WI38 (cell line): ENCODE data around the gene FIBP.

Experiments used
- H3K4me3 ChIP-seq: 2 replicates; pipeline ENCODE4 v1.5.1; 2011; ENCODE audit warnings: low read depth, mild to moderate bottlenecking, control low read depth, low read length
- TF ChIP-seq, protein P1 (sequence below): IDR thresholded peaks from 2 replicates; pipeline ENCODE4 v1.5.1; 2012; ENCODE audit warnings: low read depth, mild to moderate bottlenecking, control low read depth, low read length

The FIBP gene

DNA sequence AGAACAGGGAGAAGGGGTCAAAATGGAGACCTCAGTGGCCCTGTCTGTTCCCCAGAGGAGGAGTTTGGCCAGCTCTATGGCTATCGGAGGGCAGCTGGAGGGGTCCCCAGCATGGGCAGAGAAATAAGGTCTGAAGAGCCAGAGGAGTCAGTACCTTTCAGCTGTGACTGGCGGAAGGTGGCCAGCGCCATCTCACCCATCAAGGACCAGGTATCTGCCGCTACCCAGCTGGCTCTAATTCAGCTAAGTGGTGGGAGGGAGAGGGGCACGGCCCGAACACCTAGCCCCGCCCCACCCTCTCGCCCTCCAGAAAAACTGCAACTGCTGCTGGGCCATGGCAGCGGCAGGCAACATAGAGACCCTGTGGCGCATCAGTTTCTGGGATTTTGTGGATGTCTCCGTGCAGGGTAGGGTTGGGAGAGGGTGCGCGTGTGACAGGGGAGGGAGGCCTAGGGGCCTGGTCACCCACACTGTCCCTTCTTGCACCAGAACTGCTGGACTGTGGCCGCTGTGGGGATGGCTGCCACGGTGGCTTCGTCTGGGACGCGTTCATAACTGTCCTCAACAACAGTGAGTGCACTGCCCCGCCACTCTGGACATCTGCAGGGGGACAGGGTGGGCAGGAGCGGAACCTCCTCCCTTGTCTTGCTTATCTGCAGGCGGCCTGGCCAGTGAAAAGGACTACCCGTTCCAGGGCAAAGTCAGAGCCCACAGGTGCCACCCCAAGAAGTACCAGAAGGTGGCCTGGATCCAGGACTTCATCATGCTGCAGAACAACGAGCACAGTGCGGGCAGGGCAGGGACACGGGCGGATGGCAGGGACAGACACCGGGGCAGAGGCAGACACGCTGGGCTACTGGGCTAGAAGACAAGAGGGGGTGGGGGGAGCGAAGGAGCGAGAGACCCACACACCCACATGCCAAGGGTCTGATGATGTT, 5.9 kb downstream of the FIBP start:
- no peak overlapping the region for H3K4me3 ChIP-seq
- TF ChIP-seq, protein P1, sequence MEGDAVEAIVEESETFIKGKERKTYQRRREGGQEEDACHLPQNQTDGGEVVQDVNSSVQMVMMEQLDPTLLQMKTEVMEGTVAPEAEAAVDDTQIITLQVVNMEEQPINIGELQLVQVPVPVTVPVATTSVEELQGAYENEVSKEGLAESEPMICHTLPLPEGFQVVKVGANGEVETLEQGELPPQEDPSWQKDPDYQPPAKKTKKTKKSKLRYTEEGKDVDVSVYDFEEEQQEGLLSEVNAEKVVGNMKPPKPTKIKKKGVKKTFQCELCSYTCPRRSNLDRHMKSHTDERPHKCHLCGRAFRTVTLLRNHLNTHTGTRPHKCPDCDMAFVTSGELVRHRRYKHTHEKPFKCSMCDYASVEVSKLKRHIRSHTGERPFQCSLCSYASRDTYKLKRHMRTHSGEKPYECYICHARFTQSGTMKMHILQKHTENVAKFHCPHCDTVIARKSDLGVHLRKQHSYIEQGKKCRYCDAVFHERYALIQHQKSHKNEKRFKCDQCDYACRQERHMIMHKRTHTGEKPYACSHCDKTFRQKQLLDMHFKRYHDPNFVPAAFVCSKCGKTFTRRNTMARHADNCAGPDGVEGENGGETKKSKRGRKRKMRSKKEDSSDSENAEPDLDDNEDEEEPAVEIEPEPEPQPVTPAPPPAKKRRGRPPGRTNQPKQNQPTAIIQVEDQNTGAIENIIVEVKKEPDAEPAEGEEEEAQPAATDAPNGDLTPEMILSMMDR, result no peak

DNA sequence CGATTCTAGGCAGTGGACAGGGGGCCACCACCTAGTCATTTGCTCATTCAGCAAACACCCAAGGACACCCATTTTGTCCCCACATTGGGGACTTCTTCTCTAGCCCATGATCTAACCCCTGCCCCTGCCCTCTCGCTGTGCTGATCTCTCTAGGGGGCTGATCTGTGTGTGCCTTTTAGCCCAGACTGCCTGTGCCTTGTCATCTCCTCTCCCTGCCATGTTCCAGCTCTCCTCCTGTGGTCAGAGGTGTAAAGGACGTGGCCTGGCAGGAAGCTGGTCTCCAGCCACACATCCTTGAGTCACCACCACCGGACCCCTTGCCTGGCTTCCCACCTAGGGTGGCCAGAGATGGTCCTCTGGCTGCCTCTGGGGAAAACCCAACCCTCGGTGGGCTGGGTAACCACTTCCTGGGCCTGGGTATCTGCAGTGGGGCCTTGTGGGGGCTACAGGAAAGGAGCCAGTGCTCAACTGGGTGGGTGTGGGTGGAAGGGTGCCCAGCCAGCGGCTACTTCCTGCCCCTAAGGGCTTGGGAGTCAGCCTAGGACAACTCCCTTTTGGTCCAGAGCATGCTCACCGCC, 7.3 kb downstream of the FIBP start:
- H3K4me3 ChIP-seq, result no peak overlapping the region
- TF ChIP-seq, protein P1, result no peak

DNA sequence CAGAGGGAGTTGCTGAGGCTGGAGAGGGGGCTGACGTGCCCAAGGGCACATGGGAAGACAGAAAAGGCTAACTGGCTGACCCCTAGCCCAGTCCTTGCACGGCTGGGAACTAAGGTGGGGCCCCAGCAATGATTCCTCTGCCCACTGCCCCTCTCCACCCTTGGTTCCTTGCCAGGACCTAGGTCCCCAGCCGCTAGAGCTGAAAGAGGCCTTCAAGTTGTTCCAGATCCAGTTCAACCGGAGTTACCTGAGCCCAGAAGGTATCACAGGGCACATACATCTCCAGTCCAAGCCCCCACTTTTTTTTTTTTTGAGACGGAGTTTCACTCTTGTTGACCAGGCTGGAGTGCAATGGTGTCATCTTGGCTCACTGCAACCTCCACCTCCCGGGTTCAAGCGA, 8.2 kb downstream of the FIBP start:
- no peak overlapping the region for H3K4me3 ChIP-seq
- TF ChIP-seq, protein P1, result no peak

DNA sequence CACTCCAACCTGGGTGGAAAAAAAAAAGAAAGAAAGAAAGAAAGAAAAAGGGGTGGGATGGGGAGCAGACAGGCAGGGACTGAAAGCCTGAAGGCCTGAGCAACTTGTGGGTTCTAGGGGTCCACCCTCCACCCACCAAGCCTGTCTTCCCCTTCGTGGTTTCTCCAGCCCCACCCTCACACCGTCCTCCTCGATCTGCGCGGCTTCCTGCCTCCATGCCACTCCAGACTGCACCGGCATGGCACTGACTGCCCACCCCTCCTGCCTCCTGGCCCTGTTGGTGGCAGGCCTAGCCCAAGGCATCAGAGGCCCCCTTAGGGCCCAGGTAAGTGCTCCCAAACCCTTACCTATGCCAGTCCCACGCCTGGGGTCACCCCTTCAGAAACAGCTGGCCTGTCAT, 8.7 kb downstream of the FIBP start, which contains the start of gene CTSW:
Gene CTSW, plus strand, starts transcription at position 221 of the 400 bp plus-strand sequence. Its CDS starts 18 bp downstream, at position 239.
- TF ChIP-seq, protein P1, result no peak
- H3K4me3 ChIP-seq, result no peak within 1 kb of the TSS

DNA sequence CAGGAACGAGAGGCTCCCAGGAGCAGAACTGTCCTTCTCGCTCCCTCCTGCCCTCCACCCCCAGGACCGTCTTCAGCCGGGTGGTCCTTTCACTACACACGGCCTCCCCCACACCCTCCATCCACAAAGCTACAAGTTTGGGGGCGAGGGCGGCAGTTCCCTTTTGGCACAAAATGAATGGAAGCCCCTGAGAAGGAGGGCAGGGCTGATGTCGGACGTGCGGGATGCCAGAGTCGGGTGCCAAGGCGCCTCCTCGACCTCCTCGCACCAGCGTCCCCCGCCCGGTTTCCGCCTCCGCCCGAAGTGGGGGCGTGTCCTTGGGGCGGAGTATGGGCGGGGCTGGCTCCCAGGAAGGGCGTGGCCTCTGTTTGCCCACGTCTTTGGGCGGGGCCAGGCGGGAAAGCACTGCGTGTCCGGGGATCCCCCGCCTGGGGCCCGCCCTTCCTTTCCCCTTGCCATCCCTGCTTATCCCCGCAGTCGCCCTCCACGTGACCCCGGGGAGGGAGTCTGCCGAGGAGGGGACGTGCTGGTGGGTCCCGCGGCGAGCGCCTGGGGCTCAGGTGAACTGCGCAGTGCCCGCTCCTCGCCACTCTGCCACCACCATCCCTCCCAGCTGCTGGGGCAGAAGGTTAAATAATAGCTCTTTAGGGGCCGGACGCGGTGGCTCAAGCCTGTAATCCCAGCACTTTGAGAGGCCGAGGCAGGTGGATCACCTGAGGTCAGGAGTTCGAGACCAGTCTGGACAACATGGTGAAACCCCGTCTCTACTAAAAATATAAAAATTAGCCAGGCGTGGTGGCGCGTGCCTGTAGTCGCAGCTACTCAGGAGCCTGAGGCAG, 14.7 kb downstream of the FIBP start:
- TF ChIP-seq, protein P1, result no peak
- peak overlapping the region; percentile 78 for H3K4me3 ChIP-seq

DNA sequence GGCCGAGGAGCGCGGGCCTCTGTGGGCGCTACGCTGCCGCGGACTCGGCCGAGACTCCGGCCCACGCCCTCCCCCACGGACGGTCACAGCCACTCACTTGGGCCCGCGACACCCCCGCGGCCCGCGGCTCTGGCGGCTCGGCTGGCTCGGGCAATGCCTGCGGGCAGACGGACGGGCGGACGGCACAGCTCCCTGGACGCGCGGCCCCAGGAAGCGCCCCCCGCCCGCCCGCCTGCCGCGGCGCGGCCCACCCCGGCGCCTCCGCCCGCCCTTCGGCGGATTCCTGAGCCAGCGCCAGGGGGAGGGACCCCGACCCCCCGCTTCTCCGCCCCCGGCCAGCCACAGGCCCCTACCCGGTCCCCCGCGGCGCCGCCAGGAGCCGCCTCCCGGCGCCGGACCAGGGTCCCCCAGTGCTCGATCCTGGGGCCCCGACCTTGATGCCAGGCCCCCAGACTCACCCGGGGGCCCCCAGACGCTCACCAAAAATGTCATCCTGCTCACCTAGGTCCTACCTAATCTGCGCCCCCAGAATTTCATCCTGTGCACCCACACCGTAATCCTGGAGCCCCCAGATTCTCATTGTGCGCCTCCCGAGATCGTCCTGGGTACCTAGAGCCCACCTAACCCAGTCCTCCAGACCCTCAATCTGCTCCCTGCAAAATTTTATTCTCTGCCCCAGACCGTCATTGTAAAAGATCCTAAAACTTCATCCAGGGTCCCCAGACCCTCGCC, 15.5 kb downstream of the FIBP start, which contains the start of gene EFEMP2:
Gene EFEMP2, minus strand, starts transcription at position 215 of the 732 bp plus-strand sequence. CDS start 446 bp downstream, outside the sequence.
- TF ChIP-seq, protein P1, result no peak

More for the DNA sequence above, 15.5 kb downstream of the FIBP start, which contains the start of gene EFEMP2:
- peak within 1 kb of the TSS; percentile 78 for H3K4me3 ChIP-seq
